ENCODE data around the gene TAB2. TPM values are rescaled to one million over a fixed set of nuclear protein-coding genes. Genes with fewer than 3 reads are reported as not detected.

Gene TAB2
- total and polyA plus RNA-seq, 9 of the 15 experiments (the other 6 are each of a cell fraction or from before 2014, with no cell fraction given): 9.1 to 38.3 (median 18.6) TPM

GRCh38 chr6:149458196-149458595 is 140.7 kb downstream of the TAB2 start:
- Histone ChIP-seq H3K4me3 (no peak overlapping the region), H3K27ac (ENCODE audit: extremely low read depth, low read depth, low read length) (no peak overlapping the region), H3K9me1 (ENCODE audit: control insufficient read depth, insufficient read depth, low read length) (no peaks in the 10 kb centered on the region), H3K36me3 (ENCODE audit: control insufficient read depth, insufficient read depth, low read length) (no peaks in the 10 kb centered on the region), H3K4me2 (ENCODE audit: insufficient read depth, low read length) (no peak overlapping the region), H3K79me2 (ENCODE audit: control insufficient read depth, insufficient read depth, low read length) (no peaks in the 10 kb centered on the region), H4K20me1 (replicated peaks; ENCODE audit: control insufficient read depth, insufficient read depth, low read length) (peaks cover 16% of the 10 kb centered on the region; the same call in 1 of the 2 replicates), H3K27me3 (ENCODE audit: control insufficient read depth in 2 of 2, insufficient read depth in 2 of 2, low read length in 2 of 2) (peaks cover 57 to 70% of the 10 kb centered on the region in 2 experiments), H3K9me3 (replicated peaks; ENCODE audit: control insufficient read depth, insufficient read depth, low read depth, low read length) (no peaks in the 10 kb centered on the region), H3K9ac (ENCODE audit: insufficient read depth in 1 of 2, low read depth in 2 of 2, low read length in 2 of 2) (no peak overlapping the region), H2AFZ (ENCODE audit: low read depth, low read length) (no peak overlapping the region), H3K4me1 (replicated peaks in 1 of 2; ENCODE audit: control insufficient read depth in 2 of 2, insufficient read depth in 2 of 2, low read length in 2 of 2) (peaks cover 0 to 13% of the 10 kb centered on the region in 2 experiments; a peak in 4 of 5 replicates)
- DNase-seq (ENCODE audit: extremely low read depth in 1 of 4, low spot score in 3 of 4) (no peak), FAIRE-seq (peak; percentile 44), ATAC-seq (no peak)
- POLR2A ChIA-PET: interaction anchor here (0.9 kb wide), 1 partner anchor 28 kb away, joined by 3 read pairs; no protein-coding TSS in a partner anchor
- in situ Hi-C loops (cut with MboI): no loop called here
- TF ChIP-seq GABPB1 (CRISPR knock-in tag; IDR thresholded peaks at IDR 0.05) (no peak), DNMT1 (IDR thresholded peaks at IDR 0.05) (no peak), CBX8 (IDR thresholded peaks at IDR 0.05; ENCODE audit: borderline replicate concordance, extremely low read depth, low read depth, low read length, poor library complexity, severe bottlenecking) (peak; percentile 3), ZNF274 (IDR thresholded peaks at IDR 0.05; ENCODE audit: borderline replicate concordance, low read depth, low read length) (no peak), ZNF140 (CRISPR knock-in tag; IDR thresholded peaks at IDR 0.05) (no peak)
- TF ChIP-seq, protein P1, sequence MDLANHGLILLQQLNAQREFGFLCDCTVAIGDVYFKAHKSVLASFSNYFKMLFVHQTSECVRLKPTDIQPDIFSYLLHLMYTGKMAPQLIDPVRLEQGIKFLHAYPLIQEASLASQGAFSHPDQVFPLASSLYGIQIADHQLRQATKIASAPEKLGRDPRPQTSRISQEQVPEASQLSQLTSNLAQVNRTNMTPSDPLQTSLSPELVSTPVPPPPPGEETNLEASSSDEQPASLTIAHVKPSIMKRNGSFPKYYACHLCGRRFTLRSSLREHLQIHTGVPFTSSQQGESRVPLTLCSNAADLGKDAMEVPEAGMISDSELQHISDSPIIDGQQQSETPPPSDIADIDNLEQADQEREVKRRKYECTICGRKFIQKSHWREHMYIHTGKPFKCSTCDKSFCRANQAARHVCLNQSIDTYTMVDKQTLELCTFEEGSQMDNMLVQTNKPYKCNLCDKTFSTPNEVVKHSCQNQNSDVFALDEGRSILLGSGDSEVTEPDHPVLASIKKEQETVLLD (IDR thresholded peaks at IDR 0.05): no peak
- TF ChIP-seq, protein P2, sequence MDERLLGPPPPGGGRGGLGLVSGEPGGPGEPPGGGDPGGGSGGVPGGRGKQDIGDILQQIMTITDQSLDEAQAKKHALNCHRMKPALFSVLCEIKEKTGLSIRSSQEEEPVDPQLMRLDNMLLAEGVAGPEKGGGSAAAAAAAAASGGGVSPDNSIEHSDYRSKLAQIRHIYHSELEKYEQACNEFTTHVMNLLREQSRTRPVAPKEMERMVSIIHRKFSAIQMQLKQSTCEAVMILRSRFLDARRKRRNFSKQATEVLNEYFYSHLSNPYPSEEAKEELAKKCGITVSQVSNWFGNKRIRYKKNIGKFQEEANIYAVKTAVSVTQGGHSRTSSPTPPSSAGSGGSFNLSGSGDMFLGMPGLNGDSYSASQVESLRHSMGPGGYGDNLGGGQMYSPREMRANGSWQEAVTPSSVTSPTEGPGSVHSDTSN (CRISPR knock-in tag; IDR thresholded peaks at IDR 0.05; ENCODE audit: low read depth): no peak
- TF ChIP-seq, protein P2 (tag; conservative IDR thresholded peaks at IDR 0.05; ENCODE audit: low read depth): no peak
- CTCF ChIA-PET (ENCODE audit: low intra/inter-chr PET ratio): interaction anchor here (0.7 kb wide), 1 partner anchor 150 kb away, joined by 3 read pairs; no protein-coding TSS in a partner anchor
- WGBS (ENCODE audit: insufficient coverage, low coverage, missing lambda C conversion rate): under 1% methylated on average over 7 of the region's 7 CpGs
- no TSS peak for BruUV-seq (replicated peaks)
- intact Hi-C loops (cut with micrococcal nuclease): no loop called here
